Testis (tissue), 2 donors: ENCODE results near the gene KCNAB2.

ENCODE experiments used
- CTCF ChIP-seq, 3 experiments: fragments of 450-650 bp in 2 of 3; fragments of 200-600 bp in 1 of 3; sonication (generic) in 1 of 3; IDR thresholded peaks; one replicate each; pipeline ENCODE4 v1.5.1; 2016 to 2019; ENCODE audit warnings: antibody characterized with exemption in 3 of 3, mild to moderate bottlenecking in 2 of 3, moderate library complexity in 1 of 3
- POLR2A ChIP-seq: fragments of 450-650 bp; IDR thresholded peaks from one replicate; pipeline ENCODE4 v1.6.1; 2017; ENCODE audit warnings: antibody characterized with exemption, mild to moderate bottlenecking, moderate library complexity

- TF ChIP-seq POLR2A (no peak), CTCF (IDR thresholded peaks at IDR 0.05) (no peak)
Measured at GRCh38 chr1:6113745-6114144, 68.1 kb downstream of the KCNAB2 start.
